H9 (cell line): ENCODE measurements around the gene TOP1. TPM values are rescaled to one million over a fixed set of nuclear protein-coding genes. Genes with fewer than 3 reads are reported as not detected.

Experiments
- DNase-seq: peaks from one replicate; pipeline ENCODE4 v3.0.0-alpha.2; 2017
- H2AFZ ChIP-seq: one replicate; pipeline ENCODE4 v1.6.1; 2013; ENCODE audit warnings: mild to moderate bottlenecking, low read length, control low read depth, moderate library complexity
- H2AK5ac ChIP-seq: 2 replicates; pipeline ENCODE4 v1.6.1; 2013; ENCODE audit warnings: low read length, control low read depth, mixed read lengths; ENCODE audit not compliant: insufficient read length
- H2BK120ac ChIP-seq: one replicate; pipeline ENCODE4 v1.6.1; 2013; ENCODE audit warnings: low read depth, mild to moderate bottlenecking, low read length, control low read depth, inconsistent platforms; ENCODE audit not compliant: poor library complexity, severe bottlenecking
- H2BK12ac ChIP-seq: 2 replicates; pipeline ENCODE4 v1.6.1; 2013; ENCODE audit warnings: low read length, control low read depth, mixed read lengths, low read depth; ENCODE audit not compliant: insufficient read length
- H2BK15ac ChIP-seq: 2 replicates; pipeline ENCODE4 v1.6.1; 2013; ENCODE audit warnings: low read depth, low read length, control low read depth
- H2BK20ac ChIP-seq: one replicate; pipeline ENCODE4 v1.6.1; 2013; ENCODE audit warnings: low read depth, mild to moderate bottlenecking, low read length, control low read depth, inconsistent platforms; ENCODE audit not compliant: poor library complexity, severe bottlenecking
- H2BK5ac ChIP-seq: 2 replicates; pipeline ENCODE4 v1.6.1; 2013; ENCODE audit warnings: low read length, control low read depth, mixed read lengths; ENCODE audit not compliant: insufficient read length
- H3K14ac ChIP-seq: 2 replicates; pipeline ENCODE4 v1.6.1; 2013; ENCODE audit warnings: low read length, control low read depth; ENCODE audit not compliant: insufficient read depth
- H3K18ac ChIP-seq: 2 replicates; pipeline ENCODE4 v1.6.1; 2013; ENCODE audit warnings: low read depth, mild to moderate bottlenecking, mixed read lengths, low read length, control low read depth; ENCODE audit not compliant: insufficient read length
- H3K23ac ChIP-seq: 2 replicates; pipeline ENCODE4 v1.6.1; 2013; ENCODE audit warnings: low read length, control low read depth, mixed read lengths, low read depth; ENCODE audit not compliant: insufficient read length
- H3K23me2 ChIP-seq: 2 replicates; pipeline ENCODE4 v1.6.1; 2013; ENCODE audit warnings: low read depth, mild to moderate bottlenecking, mixed read lengths, low read length, control low read depth; ENCODE audit not compliant: insufficient read length, poor library complexity, severe bottlenecking
- H3K27ac ChIP-seq: 2 replicates; pipeline ENCODE4 v1.5.1; 2013; ENCODE audit warnings: low read length, control low read depth, mixed read lengths, low read depth; ENCODE audit not compliant: insufficient read length
- H3K27me3 ChIP-seq: 2 replicates; pipeline ENCODE4 v1.6.1; 2013; ENCODE audit warnings: low read length, control low read depth, inconsistent platforms; ENCODE audit not compliant: insufficient read depth
- H3K4ac ChIP-seq: 2 replicates; pipeline ENCODE4 v1.6.1; 2013; ENCODE audit warnings: low read depth, mild to moderate bottlenecking, control low read depth, inconsistent platforms, low read length, moderate library complexity
- H3K4me1 ChIP-seq: 2 replicates; pipeline ENCODE4 v1.6.1; 2013; ENCODE audit warnings: low read length, control low read depth, inconsistent platforms; ENCODE audit not compliant: insufficient read depth
- H3K4me2 ChIP-seq: 2 replicates; pipeline ENCODE4 v1.6.1; 2013; ENCODE audit warnings: low read length, control low read depth, mixed read lengths; ENCODE audit not compliant: insufficient read length, insufficient read depth
- H3K56ac ChIP-seq: 2 replicates; pipeline ENCODE4 v1.6.1; 2013; ENCODE audit warnings: low read depth, mild to moderate bottlenecking, mixed read lengths, low read length, control low read depth; ENCODE audit not compliant: insufficient read length
- H3K79me1 ChIP-seq: 2 replicates; pipeline ENCODE4 v1.6.1; 2013; ENCODE audit warnings: low read depth, mild to moderate bottlenecking, moderate library complexity, low read length, control low read depth, inconsistent platforms; ENCODE audit not compliant: insufficient read depth, poor library complexity, severe bottlenecking
- H3K79me2 ChIP-seq: 2 replicates; pipeline ENCODE4 v1.6.1; 2013; ENCODE audit warnings: low read length, control low read depth, inconsistent platforms; ENCODE audit not compliant: insufficient read depth
- H3K9ac ChIP-seq: 2 replicates; pipeline ENCODE4 v1.6.1; 2013; ENCODE audit warnings: low read length, control low read depth, mixed read lengths; ENCODE audit not compliant: insufficient read length; ENCODE audit errors: extremely low read depth
- H3K9me3 ChIP-seq: one replicate; pipeline ENCODE4 v1.6.1; 2013; ENCODE audit warnings: low read depth, low read length, inconsistent platforms; ENCODE audit not compliant: control insufficient read depth
- H3T11ph ChIP-seq: one replicate; pipeline ENCODE4 v1.6.1; 2013; ENCODE audit warnings: mild to moderate bottlenecking, low read length, control low read depth, inconsistent platforms
- H4K20me1 ChIP-seq: one replicate; pipeline ENCODE4 v1.6.1; 2013; ENCODE audit not compliant: control insufficient read depth, insufficient read length, insufficient read depth
- H4K5ac ChIP-seq: 2 replicates; pipeline ENCODE4 v1.6.1; 2013; ENCODE audit warnings: low read depth, mild to moderate bottlenecking, mixed read lengths, low read length, control low read depth; ENCODE audit not compliant: insufficient read length
- H4K8ac ChIP-seq: replicated peaks from 2 replicates; pipeline ENCODE4 v1.6.1; 2013; ENCODE audit warnings: low read length, control low read depth, mixed read lengths, low read depth; ENCODE audit not compliant: insufficient read length
- H4K91ac ChIP-seq: 2 replicates; pipeline ENCODE4 v1.6.1; 2013; ENCODE audit warnings: low read depth, mild to moderate bottlenecking, moderate library complexity, mixed read lengths, low read length, control low read depth; ENCODE audit not compliant: insufficient read length
- H3K27ac Mint-ChIP-seq, 3 experiments: 2 replicates in 2 of 3; 3 replicates in 1 of 3; pipeline ENCODE4 v1.8.0; 2020 to 2021; ENCODE audit warnings: mixed read lengths in 3 of 3, mild to moderate bottlenecking in 1 of 3, moderate library complexity in 1 of 3
- H3K27me3 Mint-ChIP-seq: 2 replicates; pipeline ENCODE4 v1.8.0; 2021; ENCODE audit warnings: low read depth, mild to moderate bottlenecking, moderate library complexity, mixed read lengths
- H3K36me3 Mint-ChIP-seq, 3 experiments: 2 replicates in 2 of 3; 3 replicates in 1 of 3; pipeline ENCODE4 v1.8.0; 2020 to 2021; ENCODE audit warnings: low read depth in 3 of 3, mixed read lengths in 3 of 3; ENCODE audit not compliant: insufficient read depth in 1 of 3
- H3K4me1 Mint-ChIP-seq, 2 experiments: 2 replicates each; pipeline ENCODE4 v1.8.0; 2020; ENCODE audit warnings: mixed read lengths in 2 of 2
- H3K4me3 Mint-ChIP-seq, 2 experiments: 2 replicates in 1 of 2; 3 replicates in 1 of 2; pipeline ENCODE4 v1.8.0; 2020 to 2021; ENCODE audit warnings: mild to moderate bottlenecking in 2 of 2, mixed read lengths in 2 of 2, moderate library complexity in 1 of 2
- H3K9me3 Mint-ChIP-seq, 2 experiments: 2 replicates in 1 of 2; 3 replicates in 1 of 2; pipeline ENCODE4 v1.8.0; 2020; ENCODE audit warnings: mild to moderate bottlenecking in 2 of 2, mixed read lengths in 2 of 2, moderate library complexity in 1 of 2
- WGBS: extraction: QIAGEN DNeasy Blood & Tissue Kit; methylation state at CpG from one replicate; pipeline ENCODE4 v1.1.7; 2013; ENCODE audit warnings: missing lambda C conversion rate, low lambda C conversion rate, mixed read lengths; ENCODE audit not compliant: insufficient read length; ENCODE audit errors: extremely low coverage; 5-methylcytosine and 5-hydroxymethylcytosine counted together
- total RNA-seq: library from RNA; stranded (reverse); gene quantifications from 2 replicates; pipeline ENCODE4 v1.2.1, GENCODE V29; 2021
- TF ChIP-seq, protein P1 (sequence below): fragments of 200-600 bp; sonication (generic); conservative IDR thresholded peaks from 3 replicates; pipeline ENCODE4 v1.8.0; 2021; ENCODE audit warnings: antibody characterized with exemption, mild to moderate bottlenecking

TOP1 gene
- total RNA-seq, 1 experiment from 2014 or later, result 96.4 TPM

DNA sequence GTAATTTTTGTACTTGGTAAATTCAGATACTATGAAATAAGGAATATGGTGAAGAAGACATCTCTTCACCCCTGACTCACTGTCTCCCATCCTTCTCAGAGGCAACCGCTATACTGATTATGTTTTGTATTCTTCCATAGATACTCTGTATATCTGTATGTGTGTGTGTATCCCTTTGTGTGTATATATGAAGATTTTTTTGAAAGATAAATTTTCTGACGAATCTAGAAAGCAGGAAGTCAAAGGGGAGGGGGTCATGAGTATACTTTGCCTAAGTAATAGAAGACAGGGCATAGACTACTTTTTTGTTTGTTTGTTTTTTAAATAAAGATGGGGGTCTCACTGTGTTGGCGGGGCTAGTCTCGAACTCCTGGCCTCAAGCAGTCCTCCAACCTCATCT, 48.2 kb downstream of the TOP1 start:
- Mint-ChIP-seq H3K36me3 (peaks cover 12 to 48% (median 37%) of the 10 kb centered on the region in 3 experiments; a peak in 6 of 7 replicates), H3K27me3 (no peaks in the 10 kb centered on the region), H3K4me1 (peaks cover 15 to 22% of the 10 kb centered on the region in 2 experiments), H3K9me3 (no peaks in the 10 kb centered on the region), H3K27ac (no peak overlapping the region), H3K4me3 (no peak overlapping the region)
- Histone ChIP-seq H3K23ac (no peak overlapping the region), H2BK12ac (no peak overlapping the region), H3K27ac (no peak overlapping the region), H2BK20ac (no peak overlapping the region), H2BK120ac (no peak overlapping the region), H4K8ac (no peak overlapping the region), H3K4me1 (no peaks in the 10 kb centered on the region), H3K9me3 (no peaks in the 10 kb centered on the region), H3K4ac (no peak overlapping the region), H2BK15ac (no peak overlapping the region), H4K20me1 (no peaks in the 10 kb centered on the region), H3K18ac (no peak overlapping the region), H3K4me2 (no peak overlapping the region), H4K91ac (no peak overlapping the region), H3K79me2 (peaks cover 2% of the 10 kb centered on the region; the same call in 1 of the 2 replicates), H2AK5ac (no peak overlapping the region), H3T11ph (no peak overlapping the region), H3K27me3 (no peaks in the 10 kb centered on the region), H4K5ac (no peak overlapping the region), H2BK5ac (no peak overlapping the region), H3K79me1 (peaks cover 3% of the 10 kb centered on the region), H3K56ac (no peak overlapping the region), H3K9ac (no peak overlapping the region), H3K23me2 (no peaks in the 10 kb centered on the region), H3K14ac (no peak overlapping the region), H2AFZ (no peak overlapping the region)
- no CpG with 5 or more reads among the region's 4 CpGs for WGBS
- no peak for DNase-seq
- TF ChIP-seq, protein P1, sequence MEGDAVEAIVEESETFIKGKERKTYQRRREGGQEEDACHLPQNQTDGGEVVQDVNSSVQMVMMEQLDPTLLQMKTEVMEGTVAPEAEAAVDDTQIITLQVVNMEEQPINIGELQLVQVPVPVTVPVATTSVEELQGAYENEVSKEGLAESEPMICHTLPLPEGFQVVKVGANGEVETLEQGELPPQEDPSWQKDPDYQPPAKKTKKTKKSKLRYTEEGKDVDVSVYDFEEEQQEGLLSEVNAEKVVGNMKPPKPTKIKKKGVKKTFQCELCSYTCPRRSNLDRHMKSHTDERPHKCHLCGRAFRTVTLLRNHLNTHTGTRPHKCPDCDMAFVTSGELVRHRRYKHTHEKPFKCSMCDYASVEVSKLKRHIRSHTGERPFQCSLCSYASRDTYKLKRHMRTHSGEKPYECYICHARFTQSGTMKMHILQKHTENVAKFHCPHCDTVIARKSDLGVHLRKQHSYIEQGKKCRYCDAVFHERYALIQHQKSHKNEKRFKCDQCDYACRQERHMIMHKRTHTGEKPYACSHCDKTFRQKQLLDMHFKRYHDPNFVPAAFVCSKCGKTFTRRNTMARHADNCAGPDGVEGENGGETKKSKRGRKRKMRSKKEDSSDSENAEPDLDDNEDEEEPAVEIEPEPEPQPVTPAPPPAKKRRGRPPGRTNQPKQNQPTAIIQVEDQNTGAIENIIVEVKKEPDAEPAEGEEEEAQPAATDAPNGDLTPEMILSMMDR, result no peak
